Measurements from ENCODE around the gene PGAM2. TPM values are rescaled to one million over a fixed set of nuclear protein-coding genes. Genes with fewer than 3 reads are reported as not detected.

PGAM2 gene
- polyA plus RNA-seq (ENCODE audit: insufficient read length in 4 of 4), result 1 to 10 TPM; 2.2 to 3.4 (median 2.8) TPM

GRCh38 chr7:44065431-44066110 is at the start of gene PGAM2:
TSS of gene PGAM2 (minus strand) at chr7:44065567. CDS start at chr7:44065529, 38 bp downstream.
- DNase-seq (ENCODE audit: low read depth in 4 of 4, low spot score in 2 of 4), result no peak

- no peak for DNase-seq (ENCODE audit: low read depth in 4 of 4, low spot score in 2 of 4)
These were observed 49.4 kb upstream of the PGAM2 start for GRCh38 chr7:44114586-44115310.

- DNase-seq (ENCODE audit: low read depth in 4 of 4, low spot score in 2 of 4), result no peak
These were observed 48.5 kb upstream of the PGAM2 start for GRCh38 chr7:44113764-44114354.

GRCh38 chr7:44112997-44113763 is 47.8 kb upstream of the PGAM2 start:
- no peak for DNase-seq (ENCODE audit: low read depth in 4 of 4, low spot score in 2 of 4)

GRCh38 chr7:44112231-44112996 is 47.0 kb upstream of the PGAM2 start:
- DNase-seq (ENCODE audit: low read depth in 4 of 4, low spot score in 2 of 4), result no peak

- no peak for DNase-seq (ENCODE audit: low read depth in 4 of 4, low spot score in 2 of 4)
These were observed 46.4 kb upstream of the PGAM2 start for GRCh38 chr7:44111761-44112160.

GRCh38 chr7:44110719-44111635 is 45.6 kb upstream of the PGAM2 start:
- no peak for DNase-seq (ENCODE audit: low read depth in 4 of 4, low spot score in 2 of 4)

- no peak for DNase-seq (ENCODE audit: low read depth in 4 of 4, low spot score in 2 of 4)
These were observed 44.6 kb upstream of the PGAM2 start for GRCh38 chr7:44109991-44110390.

- no peak for DNase-seq (ENCODE audit: low read depth in 4 of 4, low spot score in 2 of 4)
These were observed 43.7 kb upstream of the PGAM2 start for GRCh38 chr7:44108768-44109750.

GRCh38 chr7:44107961-44108767 is 42.8 kb upstream of the PGAM2 start:
- no peak for DNase-seq (ENCODE audit: low read depth in 4 of 4, low spot score in 2 of 4)

- no peak for DNase-seq (ENCODE audit: low read depth in 4 of 4, low spot score in 2 of 4)
These were observed 42.0 kb upstream of the PGAM2 start for GRCh38 chr7:44107116-44107960.

- DNase-seq (ENCODE audit: low read depth in 4 of 4, low spot score in 2 of 4), result no peak
These were observed 41.1 kb upstream of the PGAM2 start for GRCh38 chr7:44106311-44107065.

GRCh38 chr7:44105832-44106231 is 40.5 kb upstream of the PGAM2 start:
- DNase-seq (ENCODE audit: low read depth in 4 of 4, low spot score in 2 of 4), result no peak

- no peak for DNase-seq (ENCODE audit: low read depth in 4 of 4, low spot score in 2 of 4)
These were observed 39.7 kb upstream of the PGAM2 start for GRCh38 chr7:44104860-44105771.

Data from left renal cortex interstitium (tissue), 4 donors.